C4-2B (cell line): ENCODE results near the gene STK11.

Source experiments
- H3K27ac ChIP-seq: fragments of 450-650 bp; 2 replicates; pipeline ENCODE4 v1.5.1; 2017
- ZFX ChIP-seq: fragments of 450-650 bp; IDR thresholded peaks from 2 replicates; pipeline ENCODE4 v1.6.1; 2017
- TF ChIP-seq, protein P1 (sequence below): fragments of 450-650 bp; conservative IDR thresholded peaks from 2 replicates; pipeline ENCODE4 v1.5.1; 2017; ENCODE audit warnings: mild to moderate bottlenecking

The STK11 gene

DNA sequence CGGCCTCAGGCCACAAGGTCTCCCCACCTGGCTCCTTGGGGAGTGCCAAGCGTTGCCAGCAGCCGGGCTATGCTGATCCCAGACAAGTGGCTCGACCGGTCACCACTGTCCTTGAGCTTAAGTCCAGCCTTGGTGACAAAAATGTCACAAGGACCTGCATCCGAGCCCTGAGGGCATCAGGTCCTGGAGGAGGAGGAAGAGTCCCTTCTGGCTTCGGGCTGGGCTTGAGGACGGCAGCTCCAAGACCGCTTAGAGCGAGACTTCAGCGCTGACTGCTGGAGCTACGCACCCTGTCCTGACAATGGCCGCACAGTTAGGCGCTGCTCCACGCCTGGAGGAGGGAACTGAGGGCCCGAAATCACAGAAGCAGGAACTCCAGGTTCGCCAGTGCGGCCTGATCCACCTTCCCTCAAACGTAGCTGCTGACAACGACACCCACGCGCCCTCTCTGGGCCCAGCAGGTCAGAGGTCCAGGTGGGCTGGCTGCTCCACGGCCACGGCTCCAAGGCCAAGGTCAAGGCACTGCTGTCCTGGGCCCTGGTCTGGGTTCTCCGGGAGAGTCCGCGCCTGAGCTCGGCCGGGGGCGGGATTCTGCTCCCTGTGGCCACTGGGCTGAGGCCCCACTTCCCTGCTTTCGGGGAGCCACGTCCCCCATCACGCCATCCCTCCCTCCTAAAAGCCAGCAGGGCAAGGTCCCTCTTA, 38.6 kb upstream of the STK11 start:
- TF ChIP-seq ZFX, result peak; percentile 81
- TF ChIP-seq, protein P1, sequence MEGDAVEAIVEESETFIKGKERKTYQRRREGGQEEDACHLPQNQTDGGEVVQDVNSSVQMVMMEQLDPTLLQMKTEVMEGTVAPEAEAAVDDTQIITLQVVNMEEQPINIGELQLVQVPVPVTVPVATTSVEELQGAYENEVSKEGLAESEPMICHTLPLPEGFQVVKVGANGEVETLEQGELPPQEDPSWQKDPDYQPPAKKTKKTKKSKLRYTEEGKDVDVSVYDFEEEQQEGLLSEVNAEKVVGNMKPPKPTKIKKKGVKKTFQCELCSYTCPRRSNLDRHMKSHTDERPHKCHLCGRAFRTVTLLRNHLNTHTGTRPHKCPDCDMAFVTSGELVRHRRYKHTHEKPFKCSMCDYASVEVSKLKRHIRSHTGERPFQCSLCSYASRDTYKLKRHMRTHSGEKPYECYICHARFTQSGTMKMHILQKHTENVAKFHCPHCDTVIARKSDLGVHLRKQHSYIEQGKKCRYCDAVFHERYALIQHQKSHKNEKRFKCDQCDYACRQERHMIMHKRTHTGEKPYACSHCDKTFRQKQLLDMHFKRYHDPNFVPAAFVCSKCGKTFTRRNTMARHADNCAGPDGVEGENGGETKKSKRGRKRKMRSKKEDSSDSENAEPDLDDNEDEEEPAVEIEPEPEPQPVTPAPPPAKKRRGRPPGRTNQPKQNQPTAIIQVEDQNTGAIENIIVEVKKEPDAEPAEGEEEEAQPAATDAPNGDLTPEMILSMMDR, result no peak
- H3K27ac ChIP-seq, result peak overlapping the region; percentile 99

DNA sequence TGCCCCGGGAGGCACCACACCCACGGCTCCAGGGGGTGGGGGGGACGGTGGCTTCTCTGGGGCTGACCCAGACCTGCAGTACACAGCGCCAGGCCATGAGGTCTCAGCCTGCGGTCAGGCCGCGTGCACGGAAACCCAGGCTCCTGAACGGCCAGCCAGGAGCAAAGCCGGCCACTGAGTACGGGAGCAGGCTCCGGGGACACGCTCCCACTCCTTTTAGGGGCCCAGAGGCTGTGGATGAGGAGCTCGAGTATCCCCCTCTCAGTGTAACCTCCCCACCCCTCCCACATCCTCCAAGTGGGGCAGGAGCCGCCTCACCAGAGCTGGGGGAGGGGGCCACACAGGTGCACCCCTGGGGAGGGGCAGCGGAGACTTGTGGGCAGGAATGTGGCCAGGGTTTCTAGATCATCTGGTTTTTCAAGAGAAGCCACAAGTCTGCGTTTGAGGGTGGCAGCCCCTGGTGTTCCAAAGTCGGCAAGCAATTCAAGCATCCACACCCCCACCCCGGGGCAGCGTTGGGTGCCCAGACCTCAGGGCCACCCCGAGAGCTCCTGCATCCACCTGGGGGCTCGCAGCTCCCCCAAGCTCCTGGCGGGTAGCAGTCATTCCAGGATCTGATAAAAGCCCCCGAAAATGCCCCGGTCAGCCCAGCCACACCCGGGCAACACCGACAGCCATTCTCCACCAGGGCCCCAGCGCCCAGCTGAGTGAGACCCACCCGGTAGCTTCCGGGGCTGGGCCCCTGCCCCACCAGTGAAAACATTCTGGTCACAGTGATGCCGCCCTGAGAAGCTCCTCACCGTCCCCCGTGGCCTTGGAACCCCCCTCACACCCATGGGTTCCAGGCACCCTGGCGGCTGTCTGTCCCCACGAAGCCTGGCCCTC, 37.6 kb upstream of the STK11 start:
- H3K27ac ChIP-seq, result peak overlapping the region; percentile 99
- peak; percentile 4; the same call in 1 of the 2 replicates for TF ChIP-seq ZFX
- TF ChIP-seq, protein P1, result no peak

DNA sequence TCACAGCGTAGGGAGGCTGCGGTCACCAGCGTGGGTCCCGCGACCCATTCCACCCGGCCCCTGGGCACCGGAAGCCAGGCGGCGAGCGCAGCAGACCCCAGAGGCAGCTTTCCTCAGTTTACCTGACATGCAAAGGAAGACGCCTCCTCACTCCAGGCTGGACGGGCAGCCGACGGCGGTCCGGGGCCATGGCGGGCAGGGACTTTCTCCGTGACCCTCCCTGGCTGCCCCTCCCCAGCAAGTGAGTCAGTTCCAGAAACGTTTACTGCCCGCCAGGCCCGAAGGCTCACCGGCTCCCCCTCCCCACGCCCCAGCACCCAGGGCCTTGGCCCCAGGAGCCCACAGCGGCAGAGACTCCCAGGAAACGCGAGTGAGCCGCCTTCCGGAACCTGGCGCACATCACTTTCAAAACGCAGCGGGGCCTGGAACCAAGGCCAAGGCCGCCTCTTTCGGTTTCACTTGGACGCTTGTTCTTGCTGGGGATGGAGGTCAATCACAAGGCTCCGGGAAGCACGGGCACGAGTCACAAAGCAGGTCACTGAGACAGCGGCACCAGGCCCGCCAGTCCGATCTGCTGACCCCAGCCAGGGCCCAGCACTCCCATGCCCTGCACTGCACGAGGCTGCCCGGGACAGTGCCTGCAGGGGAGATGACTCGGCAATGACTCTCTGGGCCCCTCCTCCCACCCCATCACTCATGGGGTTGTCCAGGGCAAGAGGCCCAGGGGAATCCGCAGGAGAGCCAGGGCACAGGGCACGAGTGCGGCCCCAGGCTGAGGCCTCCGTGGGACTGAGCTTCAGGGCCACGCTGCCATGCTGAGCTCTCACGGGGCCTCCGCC, 36.8 kb upstream of the STK11 start:
- H3K27ac ChIP-seq, result peak overlapping the region; percentile 99
- TF ChIP-seq, protein P1, result no peak
- peak; percentile 89 for TF ChIP-seq ZFX

DNA sequence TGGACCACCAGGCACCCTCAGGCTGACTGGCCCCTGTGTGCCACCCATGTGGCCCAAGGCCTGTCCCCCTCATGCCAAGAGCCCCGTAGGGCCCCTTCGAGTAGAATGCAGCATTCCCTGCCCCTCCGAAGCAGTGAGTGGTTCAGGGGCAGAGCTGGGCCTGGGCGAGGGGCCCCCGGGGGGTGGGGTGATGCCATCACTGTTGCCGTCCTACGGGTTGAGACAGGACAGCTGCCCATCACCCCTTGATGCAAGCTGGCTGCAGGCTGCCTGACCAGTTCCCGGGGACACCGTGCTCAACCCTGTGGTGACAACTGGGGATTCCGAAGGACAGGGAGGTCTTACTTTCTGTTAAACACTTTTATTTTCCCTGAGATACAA, 36.2 kb upstream of the STK11 start:
- TF ChIP-seq, protein P1, result no peak
- no peak for TF ChIP-seq ZFX
- peak overlapping the region; percentile 99 for H3K27ac ChIP-seq

DNA sequence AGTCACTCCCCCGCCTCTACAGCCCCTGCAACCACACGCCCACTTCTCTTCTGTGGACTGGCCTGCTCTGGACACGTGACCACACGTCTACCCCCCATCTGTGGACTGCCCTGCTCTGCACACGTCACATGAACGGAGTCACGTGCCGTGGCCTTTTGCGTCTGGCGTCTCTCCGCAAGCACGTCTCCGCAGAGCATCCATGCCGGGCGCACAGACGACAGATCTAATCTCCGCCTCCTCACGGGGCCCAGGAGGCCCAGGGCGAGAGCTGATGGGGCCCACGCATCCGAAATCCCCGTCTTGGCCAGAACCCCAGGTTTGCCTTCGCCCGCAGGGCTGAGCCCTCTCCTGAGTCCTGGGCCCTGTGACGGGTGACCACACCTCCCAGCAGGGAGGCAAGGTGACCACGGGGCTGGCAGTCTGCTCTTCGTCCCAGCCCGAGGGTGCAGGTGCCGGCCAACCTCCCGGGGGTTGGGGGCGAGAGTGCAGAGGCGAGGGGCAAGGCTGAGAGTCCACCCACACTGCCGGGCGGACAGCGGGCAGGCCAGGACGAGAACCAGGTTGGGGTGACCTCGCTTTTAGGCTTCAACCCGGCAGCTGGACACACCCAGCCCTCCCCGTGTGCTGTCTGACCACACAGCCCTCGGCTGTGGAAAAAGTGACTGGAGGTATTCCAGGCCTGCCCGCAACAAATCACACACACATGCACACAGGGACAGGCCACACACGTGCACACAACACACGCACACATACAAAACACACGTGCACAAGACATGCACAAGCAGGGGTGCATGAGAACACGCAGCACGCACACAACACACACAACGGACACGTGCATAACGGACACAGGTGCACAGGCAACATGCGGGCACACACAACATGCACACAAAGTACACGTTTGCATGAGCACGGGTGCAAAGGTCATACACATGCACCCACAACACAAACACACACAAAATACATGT, 35.4 kb upstream of the STK11 start:
- TF ChIP-seq, protein P1, result no peak
- TF ChIP-seq ZFX, result peak; percentile 49; the same call in 1 of the 2 replicates
- H3K27ac ChIP-seq, result peak overlapping the region; percentile 99

DNA sequence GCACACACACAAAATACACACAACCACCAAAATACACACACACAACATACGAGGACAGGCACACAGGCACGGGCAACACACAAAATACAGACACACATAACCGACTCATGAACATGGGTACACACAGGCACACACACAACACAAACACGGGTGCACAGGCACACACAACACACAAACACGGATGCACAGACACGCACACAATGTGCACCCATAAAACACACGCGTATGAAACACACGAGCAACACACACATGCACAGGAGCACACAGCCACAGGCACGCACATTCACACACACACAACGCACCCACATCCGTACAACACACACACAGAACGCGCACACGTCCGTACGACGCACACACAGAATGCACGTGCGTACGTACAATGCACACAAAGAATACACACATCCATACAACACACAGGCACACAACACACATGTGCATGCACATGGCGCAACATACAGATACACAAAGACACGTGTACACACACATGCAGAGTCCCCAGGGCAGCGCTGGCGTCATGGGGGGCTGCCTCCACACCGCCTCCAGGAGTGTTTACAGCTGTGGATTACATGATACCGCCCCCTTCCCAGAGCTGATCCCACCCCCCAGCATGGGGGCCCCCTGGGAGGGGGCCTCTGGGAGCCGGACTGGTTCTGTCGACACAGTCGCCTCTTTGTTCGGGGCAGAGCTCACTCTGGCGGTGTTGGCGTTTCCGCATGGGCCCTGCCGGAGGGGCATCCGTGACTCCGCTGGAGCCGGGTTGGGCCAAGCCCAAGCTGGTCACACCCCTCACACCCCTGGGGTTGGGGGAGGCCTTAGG, 34.4 kb upstream of the STK11 start:
- H3K27ac ChIP-seq, result peak overlapping the region; percentile 99
- no peak for TF ChIP-seq ZFX
- TF ChIP-seq, protein P1, result no peak
